GM12878 (cell line): Measurements from ENCODE around the gene SLC13A3. TPM values are rescaled to one million over a fixed set of nuclear protein-coding genes. Genes with fewer than 3 reads are reported as not detected.
A peak's percentile ranks its signal among the peaks of the same experiment; 100 is the strongest.

ENCODE experiments used
- ATAC-seq: fragments of 200-7000 bp; cut with Tn5 transposase; 3 replicates; pipeline ENCODE4 v1.9.1; 2020; ENCODE audit warnings: mild to moderate bottlenecking, moderate library complexity
- BruUV-seq: library from RNA; stranded (reverse); fragments of 400-500 nt; replicated peaks from 2 replicates; lab custom pipeline; 2021; lab: Mats Ljungman, UMichigan
- CTCF ChIA-PET: fragments of 300-600 bp; sonication (Branson Sonifier 250); formaldehyde crosslinking; extraction: SDS; loops from one replicate; lab custom pipeline; 2021; ENCODE audit warnings: inconsistent platforms; lab: Yijun Ruan, JAX
- POLR2A ChIA-PET: fragments of 350-600 bp; formaldehyde crosslinking; extraction: SDS; loops from one replicate; lab custom pipeline; 2021; ENCODE audit warnings: inconsistent platforms; lab: Charles Lee
- RAD21 ChIA-PET: fragments of 300-600 bp; sonication (Branson Sonifier 250); formaldehyde crosslinking; loops from one replicate; lab custom pipeline; 2023; ENCODE audit warnings: antibody characterized with exemption; ENCODE audit not compliant: unreplicated experiment; lab: Charles Lee
- SMC1A ChIA-PET: fragments of 300-600 bp; sonication (Branson Sonifier 250); formaldehyde crosslinking; loops from one replicate; lab custom pipeline; 2023; ENCODE audit not compliant: unreplicated experiment, uncharacterized antibody; lab: Charles Lee
- DNase-seq: peaks from one replicate; pipeline ENCODE4 v3.0.0-alpha.2; 2011; ENCODE audit warnings: low read depth, low spot score
- FAIRE-seq: peaks from 3 replicates; lab custom pipeline; 2011; peaks lifted over from hg19 to GRCh38; lab: Jason Lieb, UNC
- H2AFZ ChIP-seq: 2 replicates; pipeline ENCODE4 v1.6.0; 2011; ENCODE audit warnings: low read depth, low read length, control low read depth; ENCODE audit not compliant: control insufficient read depth
- H3K27ac ChIP-seq: 2 replicates; pipeline ENCODE4 v1.5.1; 2011; ENCODE audit warnings: control low read depth; ENCODE audit not compliant: control insufficient read depth, insufficient read depth
- H3K27me3 ChIP-seq, 2 experiments: replicated peaks in 1 of 2; 2 replicates each; pipeline versions ENCODE4 v1.6.0 to v1.6.1; 2011; ENCODE audit warnings: low read length in 1 of 2; ENCODE audit not compliant: control insufficient read depth in 2 of 2, insufficient read depth in 2 of 2
- H3K36me3 ChIP-seq, 2 experiments: 2 replicates each; pipeline ENCODE4 v1.5.1; 2011; ENCODE audit warnings: low read length in 1 of 2; ENCODE audit not compliant: control insufficient read depth in 2 of 2, insufficient read depth in 2 of 2
- H3K4me1 ChIP-seq: 2 replicates; pipeline ENCODE4 v1.6.1; 2011; ENCODE audit warnings: mild to moderate bottlenecking, low read length, moderate library complexity, mixed read lengths; ENCODE audit not compliant: control insufficient read depth, insufficient read depth
- H3K4me2 ChIP-seq: 2 replicates; pipeline ENCODE4 v1.6.0; 2011; ENCODE audit warnings: control low read depth; ENCODE audit not compliant: control insufficient read depth, insufficient read depth
- H3K4me3 ChIP-seq: fragments of 200-600 bp; sonication (generic); 2 replicates; pipeline ENCODE4 v1.5.1; 2016
- H3K79me2 ChIP-seq: 2 replicates; pipeline ENCODE4 v1.6.0; 2011; ENCODE audit warnings: low read length; ENCODE audit not compliant: control insufficient read depth, insufficient read depth
- H3K9ac ChIP-seq: 2 replicates; pipeline ENCODE4 v1.8.0; 2011; ENCODE audit warnings: low read length, control low read depth, mixed read lengths; ENCODE audit not compliant: control insufficient read depth, insufficient read depth
- H3K9me3 ChIP-seq: replicated peaks from 3 replicates; pipeline ENCODE4 v1.5.1; 2011; ENCODE audit warnings: mild to moderate bottlenecking, low read length; ENCODE audit not compliant: control insufficient read depth, insufficient read depth
- H4K20me1 ChIP-seq: 2 replicates; pipeline ENCODE4 v1.6.0; 2011; ENCODE audit not compliant: control insufficient read depth, insufficient read depth
- CTCF ChIP-seq, 3 experiments: IDR thresholded peaks in 2 of 3; conservative IDR thresholded peaks in 1 of 3; 2 replicates each; pipeline ENCODE4 v1.5.1; 2011; ENCODE audit warnings: low read depth in 3 of 3, low read length in 3 of 3, mild to moderate bottlenecking in 3 of 3, control low read depth in 2 of 3, moderate library complexity in 2 of 3, inconsistent platforms in 1 of 3, mixed read lengths in 1 of 3; ENCODE audit not compliant: control insufficient read depth in 2 of 3, insufficient read depth in 1 of 3; ENCODE audit errors: extremely low read depth in 1 of 3
- NR2C1 ChIP-seq: fragments of 450-650 bp; IDR thresholded peaks from 2 replicates; pipeline ENCODE4 v1.6.1; 2017; ENCODE audit warnings: antibody characterized with exemption, mild to moderate bottlenecking, moderate library complexity
- RAD21 ChIP-seq: IDR thresholded peaks from 2 replicates; pipeline ENCODE4 v1.6.1; 2011; ENCODE audit warnings: mild to moderate bottlenecking, low read depth, low read length, moderate library complexity; ENCODE audit not compliant: insufficient read depth
- RELB ChIP-seq: fragments of 450-650 bp; IDR thresholded peaks from 2 replicates; pipeline ENCODE4 v1.6.1; 2017; ENCODE audit warnings: low read depth, mild to moderate bottlenecking, moderate library complexity
- WGBS: methylation state at CpG from one replicate; pipeline ENCODE4 v1.1.6; 2016; ENCODE audit warnings: low lambda C conversion rate; ENCODE audit not compliant: insufficient replicate concordance, insufficient coverage; ENCODE audit errors: missing lambda C conversion rate; 5-methylcytosine and 5-hydroxymethylcytosine counted together
- in situ Hi-C: fragments of 300-500 bp; cut with MboI; formaldehyde crosslinking; loops from 9 replicates; pipeline ENCODE4 v1.14.3; 2018; ENCODE audit warnings: mixed read lengths
- intact Hi-C: fragments of 100-400 bp; cut with micrococcal nuclease; formaldehyde crosslinking; loops from one replicate; pipeline ENCODE4 v1.14.2; 2022; ENCODE audit not compliant: unreplicated experiment
- polyA plus RNA-seq, 11 experiments: library from polyadenylated mRNA; depleted of rRNA in 4 of 11; unstranded in 6 of 11; stranded (reverse) in 5 of 11; fragments of >200 nt; fragmentation: Nextera tagmentation in 4 of 11; fragmentation: Illumina TruSeq in 1 of 11; extraction: Ambion mirVana in 4 of 11; extraction: Trizol in 1 of 11; gene quantifications; 1 replicate in 1 of 11; 2 replicates in 10 of 11; pipeline versions ENCODE4 v1.2.1 to v1.2.3, GENCODE V29; 2011 to 2016; ENCODE audit warnings: inconsistent platforms in 2 of 11, missing spikeins in 2 of 11, low read depth in 1 of 11
- total RNA-seq, 4 experiments: library from RNA; depleted of rRNA in 3 of 4; stranded (reverse); fragments of >200 nt in 3 of 4; fragmentation: Illumina TruSeq in 1 of 4; extraction: Trizol in 1 of 4; gene quantifications; 2 replicates each; pipeline versions ENCODE4 v1.2.1 to v1.2.3, GENCODE V29; 2013 to 2021

Gene SLC13A3
- total and polyA plus RNA-seq, 10 of the 15 experiments (the other 5 are each of a cell fraction or from before 2014, with no cell fraction given), result 0.03 to 0.76 (median 0.07) TPM; not detected in 4

GRCh38 chr20:46563170-46563859 lies 87.9 kb downstream of the SLC13A3 start:
- 50% methylated on average over 14 of the region's 16 CpGs for WGBS

More at GRCh38 chr20:46563170-46563859, 87.9 kb downstream of the SLC13A3 start:
- no peaks in the 10 kb centered on the region for H3K27me3 ChIP-seq
- H3K79me2 ChIP-seq, result no peaks in the 10 kb centered on the region
- no peaks in the 10 kb centered on the region for H4K20me1 ChIP-seq
- H3K9ac ChIP-seq, result no peak overlapping the region
- no peak for FAIRE-seq
- ChIA-PET RAD21 (interaction anchor here (1.2 to 2.2 kb wide), 2 partner anchors 19 to 118 kb away, joined by 4 read pairs; no protein-coding TSS in a partner anchor), SMC1A (interaction anchor here (1.0 to 1.4 kb wide), 3 partner anchors 9 to 119 kb away, joined by 3 to 4 read pairs (median 3); no protein-coding TSS in a partner anchor), POLR2A (interaction anchor here (0.9 to 1.5 kb wide), 2 partner anchors 10 to 11 kb away, joined by 3 to 4 read pairs; no protein-coding TSS in a partner anchor), CTCF (interaction anchor here (0.8 to 2.9 kb wide), 6 partner anchors 11 to 444 kb away, joined by 3 to 43 read pairs (median 8); partner anchors contain the start of gene OCSTAMP)
- H3K4me3 ChIP-seq, result no peak overlapping the region
- intact Hi-C loops (loop anchor here (2.0 kb wide), 1 partner anchor 43 kb away; no protein-coding TSS in a partner anchor), in situ Hi-C loops (no loop called here)
- BruUV-seq, result no TSS peak
- no peaks in the 10 kb centered on the region for H3K9me3 ChIP-seq
- ATAC-seq, result no peak
- DNase-seq, result no peak
- no peaks in the 10 kb centered on the region for H3K4me1 ChIP-seq
- TF ChIP-seq RELB (no peak), CTCF (IDR thresholded peaks at IDR 0.05 in 2 of 3, conservative IDR thresholded peaks at IDR 0.05 in 1 of 3; ENCODE audit: control insufficient read depth in 2 of 3, extremely low read depth in 1 of 3, insufficient read depth in 1 of 3, low read depth in 3 of 3, low read length in 3 of 3) (0 out of 6 replicates have a peak, but pooled peaks of 2 of the 3 experiments have one; percentile 10 to 11), RAD21 (0 out of 2 replicates have a peak, but pooled peaks have one; percentile 9), NR2C1 (no peak)
- no peak overlapping the region for H3K4me2 ChIP-seq
- no peak overlapping the region for H3K27ac ChIP-seq
- H3K36me3 ChIP-seq, result no peaks in the 10 kb centered on the region
- no peak overlapping the region for H2AFZ ChIP-seq
